Islet precursor cell (in vitro differentiated cells): ENCODE measurements around the gene RBFOX2.
A peak's percentile ranks its signal among the peaks of the same experiment; 100 is the strongest.
"Not testable (repeated sequence)": the region's sequence is repeated elsewhere in the genome, so short reads cannot be mapped to it uniquely, and the experiment has no call there.

Experiments used
- DNase-seq: peaks from one replicate; pipeline ENCODE4 v3.0.0-alpha.2; 2018

The RBFOX2 gene

DNA sequence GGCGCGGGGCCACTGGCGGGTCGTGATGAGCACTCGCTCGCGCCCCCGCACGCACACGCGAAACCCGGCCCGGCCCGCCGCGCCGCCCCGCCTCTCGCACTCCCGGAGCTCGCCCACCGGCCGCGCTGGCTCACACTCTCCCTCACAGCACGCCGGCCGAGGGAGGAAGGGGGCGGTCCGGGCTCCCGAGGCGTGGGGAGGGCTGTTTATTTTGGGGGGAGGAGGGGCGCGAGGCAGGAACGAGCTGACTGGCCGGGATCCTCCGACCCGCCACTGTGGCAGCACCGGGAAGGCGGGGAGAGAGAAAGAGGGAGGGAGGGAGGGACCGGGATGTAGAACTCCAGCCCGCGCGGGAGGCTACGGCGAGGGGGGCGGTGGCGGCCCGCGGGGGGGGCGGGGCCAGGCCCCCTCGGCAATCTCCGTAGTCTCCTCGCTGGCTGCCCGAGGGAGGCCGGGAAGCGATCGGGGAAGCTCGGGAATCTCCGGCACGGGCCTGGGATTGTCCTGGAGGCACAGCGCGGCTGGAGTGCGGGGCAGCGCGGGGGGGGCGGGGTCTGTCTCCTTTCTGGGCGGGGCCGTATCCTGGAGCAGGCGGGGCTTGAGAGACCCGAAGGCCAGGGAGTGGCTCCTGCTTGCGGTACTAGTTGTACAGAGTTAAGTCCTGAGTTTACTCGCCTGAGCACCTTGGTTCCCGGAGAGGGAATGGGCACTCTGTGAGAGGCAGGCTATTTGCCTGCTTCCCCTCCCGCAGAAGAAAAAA lies at the start of gene RBFOX2:
Gene RBFOX2 (minus strand): TSS at position 179 of the 760 bp plus-strand sequence. CDS start 399 bp downstream, outside the sequence.
- peak; percentile 99 for DNase-seq

DNA sequence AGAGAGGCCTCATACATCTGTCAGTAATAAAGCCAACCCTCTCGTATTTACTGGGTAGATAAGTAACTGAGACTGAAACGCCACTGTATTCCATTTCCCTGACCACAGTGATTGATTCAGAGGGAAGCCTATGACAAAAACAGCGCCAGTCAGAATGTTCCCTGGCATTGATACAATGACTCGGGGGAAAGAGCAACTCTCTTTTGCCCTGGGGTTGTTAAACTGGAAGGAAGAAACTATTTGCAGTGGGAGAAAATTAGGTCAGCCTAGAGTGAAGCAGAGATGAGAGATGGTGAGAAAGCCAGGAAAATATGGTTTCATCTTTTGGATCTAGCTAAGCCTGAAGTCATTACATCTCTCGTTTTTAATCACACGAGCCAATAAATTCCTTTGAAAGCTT lies 48.6 kb upstream of the RBFOX2 start:
- no peak for DNase-seq

- DNase-seq: no peak
Measured at GRCh38 chr22:36075724-36076123, 47.1 kb upstream of the RBFOX2 start.

GRCh38 chr22:36075230-36075629 lies 46.6 kb upstream of the RBFOX2 start:
- no peak for DNase-seq

DNA sequence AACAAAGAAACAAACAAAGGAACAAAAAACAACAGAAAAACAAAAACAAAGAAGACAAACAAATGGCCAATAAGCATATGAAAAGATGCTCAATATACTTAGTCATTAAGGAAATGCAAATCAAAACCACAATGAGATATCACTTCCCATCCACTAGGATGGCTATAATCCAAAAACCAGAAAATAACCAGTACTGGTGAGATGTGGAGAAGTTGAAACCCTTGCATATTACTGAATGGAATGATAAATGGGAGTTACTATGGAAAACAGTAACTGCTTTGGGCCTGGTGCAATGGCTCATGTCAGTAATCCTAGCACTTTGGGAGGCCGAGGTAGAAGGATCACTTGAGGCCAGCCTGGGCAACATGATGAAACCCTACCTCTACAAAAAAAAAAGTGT lies 44.9 kb upstream of the RBFOX2 start:
- no peak for DNase-seq

DNA sequence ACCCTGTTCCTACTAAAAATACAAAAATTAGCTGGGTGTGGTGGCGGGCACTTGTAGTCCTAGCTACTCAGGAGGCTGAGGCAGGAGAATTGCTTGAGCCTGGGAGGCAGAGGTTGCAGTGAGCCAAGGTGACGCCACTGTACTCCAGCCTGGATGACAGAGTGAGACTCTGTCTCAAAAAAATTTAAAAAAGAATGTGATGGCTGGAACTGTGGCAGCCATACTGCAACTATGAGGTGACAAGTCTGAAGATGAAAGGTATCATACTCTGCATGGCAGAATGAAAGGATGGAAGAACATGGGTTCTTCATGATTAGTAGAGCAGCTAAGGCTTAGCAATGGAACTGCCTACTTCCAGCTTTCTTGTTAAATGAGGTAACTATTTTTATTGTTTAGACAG lies 42.0 kb upstream of the RBFOX2 start:
- DNase-seq: not testable (repeated sequence)

DNA sequence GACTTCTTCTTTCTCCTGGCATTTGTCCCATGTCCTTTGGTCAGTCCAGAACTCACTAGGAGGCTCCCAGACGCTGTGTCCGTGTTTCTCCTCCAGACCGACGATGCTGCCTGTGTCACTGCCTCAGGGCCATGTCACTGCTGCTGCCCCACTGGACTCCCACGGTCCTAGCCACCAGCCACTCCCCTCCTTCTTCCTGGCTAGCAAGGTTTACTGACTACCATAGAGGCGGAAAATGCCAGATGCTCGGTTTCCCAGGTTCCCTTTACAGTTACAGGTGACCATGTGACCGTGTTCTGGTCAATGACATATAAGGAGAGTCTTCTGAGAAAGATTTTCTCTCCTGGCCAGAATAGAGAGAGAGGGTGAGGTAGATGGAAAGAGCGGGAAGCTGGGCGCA lies 40.7 kb upstream of the RBFOX2 start:
- DNase-seq: no peak

- no peak for DNase-seq
Measured at GRCh38 chr22:36068776-36069344, 40.2 kb upstream of the RBFOX2 start.

DNA sequence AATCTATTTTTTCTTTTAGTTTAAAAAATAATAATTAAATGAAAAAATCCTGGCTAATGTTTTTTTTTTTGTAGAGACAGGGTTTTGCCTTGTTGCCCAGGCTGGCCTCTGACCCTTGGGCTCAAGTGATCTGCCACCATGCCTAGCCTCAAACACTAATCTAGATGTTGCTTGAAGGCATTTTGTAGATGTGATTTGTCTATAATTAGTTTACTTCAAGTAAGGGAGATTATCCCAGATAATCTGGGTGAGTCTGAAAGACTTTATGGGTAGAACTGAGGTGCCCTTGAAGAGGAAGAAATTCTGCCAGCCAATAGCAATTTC lies 38.6 kb upstream of the RBFOX2 start:
- DNase-seq: no peak

- peak; percentile 98 for DNase-seq
Measured at GRCh38 chr22:36065775-36066544, 37.3 kb upstream of the RBFOX2 start.

DNA sequence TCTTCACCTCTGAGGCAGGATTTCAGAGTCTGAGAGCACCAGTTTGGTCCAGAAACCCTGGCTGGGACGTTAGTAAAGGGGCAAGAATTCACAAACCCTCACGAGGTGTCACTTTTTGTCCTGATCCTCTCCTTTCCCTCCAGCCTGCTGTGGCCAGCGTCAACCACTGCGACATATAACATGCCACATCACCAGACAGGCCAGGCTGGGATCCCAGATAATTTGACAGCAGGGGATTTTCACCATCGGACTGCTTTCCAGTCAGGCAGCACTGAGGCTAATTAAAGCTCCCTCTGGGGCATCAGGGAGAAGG lies 36.8 kb upstream of the RBFOX2 start:
- DNase-seq: no peak

DNA sequence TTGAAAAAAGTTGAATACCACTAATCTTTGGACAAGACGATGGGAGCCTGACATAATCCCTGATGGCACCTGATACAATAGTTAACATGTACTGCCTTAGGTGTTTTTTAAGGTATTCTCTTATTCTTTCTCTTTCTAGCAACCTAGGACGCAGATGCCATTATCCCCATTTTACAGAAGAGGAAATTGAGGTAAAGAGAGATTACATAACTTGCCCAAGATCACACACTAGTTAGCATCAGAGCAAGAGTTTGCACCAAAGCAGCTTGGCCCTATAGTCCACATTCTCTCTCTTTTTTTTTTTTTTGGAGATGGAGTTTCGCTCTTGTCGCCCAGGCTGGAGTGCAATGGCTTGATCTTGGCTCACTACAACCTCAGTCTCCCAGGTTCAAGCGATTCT lies 35.7 kb upstream of the RBFOX2 start:
- DNase-seq: no peak

- no peak for DNase-seq
Measured at GRCh38 chr22:36056980-36057379, 28.4 kb upstream of the RBFOX2 start.

DNA sequence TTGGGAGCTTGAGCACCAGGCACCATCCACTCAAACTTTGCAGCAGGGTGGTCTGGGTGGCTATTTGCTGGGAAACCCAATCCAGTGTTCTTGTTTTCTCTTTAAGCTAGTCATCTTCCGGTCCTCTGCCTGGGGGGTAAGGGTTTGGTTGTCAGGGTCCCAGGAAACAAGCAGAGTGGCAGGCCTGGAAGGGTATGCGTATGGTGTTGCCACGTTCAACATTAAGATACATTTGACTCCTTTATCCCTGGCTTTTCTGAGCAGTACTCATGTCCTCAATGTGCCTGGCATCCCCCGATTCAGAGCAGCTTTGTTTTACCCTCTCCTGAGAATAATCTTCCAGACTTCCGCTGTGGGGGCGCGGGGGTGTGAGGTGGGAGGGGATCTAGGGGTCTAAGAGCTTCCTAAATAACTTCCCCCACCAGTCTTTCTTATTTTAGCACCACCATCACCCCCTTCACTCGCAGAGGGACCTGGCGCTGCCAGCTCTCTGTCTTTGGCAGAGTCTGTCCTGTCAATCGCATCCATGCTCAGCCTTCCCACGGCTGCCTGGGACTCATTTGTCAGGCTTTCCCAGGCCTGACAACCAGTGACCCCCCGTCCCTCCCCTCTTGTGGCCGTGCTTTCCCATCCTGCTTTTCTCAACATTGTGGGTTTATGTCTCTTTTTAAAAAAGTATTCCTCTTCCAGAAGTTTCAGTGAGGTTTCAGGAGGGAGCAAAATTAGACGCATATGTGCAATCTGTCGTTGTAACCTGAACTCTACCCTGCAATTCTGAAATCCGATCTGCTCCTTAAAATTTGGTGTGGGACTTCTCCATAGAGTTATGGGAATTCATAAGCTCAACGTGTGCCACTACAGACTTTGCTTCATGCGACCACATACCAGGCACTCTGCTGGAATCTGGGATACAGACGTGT lies 27.0 kb upstream of the RBFOX2 start:
- DNase-seq: no peak

DNA sequence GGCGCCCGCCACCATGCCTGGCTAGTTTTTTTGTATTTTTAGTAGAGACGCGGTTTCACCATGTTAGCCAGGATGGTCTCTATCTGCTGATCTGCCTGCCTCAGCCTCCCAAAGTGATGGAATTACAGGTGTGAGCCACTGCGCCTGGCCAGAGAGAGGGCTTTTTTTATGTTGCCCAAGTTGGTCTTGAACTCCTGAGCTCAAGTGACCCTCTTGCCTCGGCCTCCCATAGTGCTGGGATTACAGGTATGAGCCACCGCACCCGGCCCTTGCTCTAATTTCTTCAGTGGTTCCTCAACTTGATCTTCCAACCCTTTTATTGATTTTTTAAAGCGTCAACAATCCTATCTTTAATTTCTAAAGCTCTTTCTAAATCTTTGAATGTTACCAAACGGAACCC lies 25.8 kb upstream of the RBFOX2 start:
- not testable (repeated sequence) for DNase-seq

- no peak for DNase-seq
Measured at GRCh38 chr22:36053242-36054147, 24.9 kb upstream of the RBFOX2 start.

- DNase-seq: peak; percentile 93
Measured at GRCh38 chr22:36052505-36052941, 23.9 kb upstream of the RBFOX2 start.

DNA sequence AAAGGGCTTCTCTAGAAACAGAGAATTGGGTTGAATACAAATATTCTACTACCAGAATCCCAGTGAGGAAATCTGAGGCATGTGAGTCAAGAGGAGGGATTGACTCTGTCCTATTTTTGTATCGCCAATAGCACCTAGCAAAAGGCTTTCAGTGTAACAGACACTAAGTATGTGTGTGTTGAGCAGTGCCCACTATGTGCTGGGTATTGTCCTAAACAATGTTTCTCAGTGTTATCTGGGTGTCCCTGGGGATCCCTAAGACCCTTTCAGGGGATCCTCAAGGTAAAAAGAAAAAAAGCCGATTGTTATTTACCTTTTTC lies 21.0 kb upstream of the RBFOX2 start:
- no peak for DNase-seq

DNA sequence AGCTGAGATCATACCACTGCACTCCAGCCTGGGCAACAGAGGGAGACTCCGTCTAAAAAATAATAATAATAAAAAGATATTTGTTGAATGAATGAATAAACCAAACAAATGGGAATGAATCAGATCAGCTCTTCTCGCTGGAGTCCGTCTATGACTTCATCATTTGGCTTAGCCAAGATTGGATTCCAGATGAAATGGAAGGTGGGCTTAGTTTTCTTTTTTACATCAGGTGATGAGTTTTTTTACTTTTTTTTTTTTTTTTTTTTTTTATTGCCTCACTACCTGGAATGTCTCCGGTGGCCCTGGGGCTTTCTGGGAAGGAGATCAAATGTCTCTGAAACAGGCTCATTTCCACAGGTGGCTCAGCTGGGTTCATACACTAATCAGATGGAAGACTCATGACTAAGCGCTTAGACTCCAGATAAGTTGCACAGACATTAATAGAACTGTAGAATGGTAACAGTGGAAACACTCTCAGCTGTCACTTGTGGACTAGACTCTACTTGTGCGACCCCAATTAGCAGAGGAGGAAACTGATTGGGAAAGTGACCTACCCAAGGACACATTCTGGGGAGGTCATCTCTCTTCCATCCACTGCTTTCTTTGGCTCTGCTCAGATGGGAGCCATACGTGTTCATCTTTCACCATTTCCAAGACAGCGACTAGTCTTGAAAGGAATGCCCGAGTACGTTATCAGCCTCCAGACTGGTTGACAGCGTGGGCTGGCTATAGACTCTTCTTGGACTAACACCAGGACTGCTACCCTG lies 20.5 kb upstream of the RBFOX2 start:
- peak; percentile 65 for DNase-seq

GRCh38 chr22:36044517-36044916 lies 15.9 kb upstream of the RBFOX2 start:
- not testable (repeated sequence) for DNase-seq

DNA sequence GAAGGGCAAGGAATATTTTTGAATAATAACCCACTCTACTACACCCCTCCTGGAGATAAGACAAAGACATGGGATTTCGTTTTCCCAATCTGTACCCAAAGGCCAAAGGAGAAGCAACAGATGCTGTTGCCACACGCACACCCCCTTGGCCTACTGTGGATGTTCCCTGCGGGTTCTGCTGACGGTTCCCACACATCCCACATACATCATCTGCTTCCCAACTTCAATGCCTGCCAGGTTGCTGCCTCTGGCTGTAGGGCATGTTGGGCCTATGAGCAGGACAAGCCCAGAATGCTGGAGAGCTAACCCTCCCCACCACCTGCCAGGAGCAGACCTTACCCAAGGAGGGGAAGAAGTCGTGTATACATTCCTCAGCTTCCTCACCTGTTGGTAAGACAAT lies 13.6 kb upstream of the RBFOX2 start:
- no peak for DNase-seq
